HepG2 (cell line): ENCODE measurements around the gene TWIST2. TPM values are rescaled to one million over a fixed set of nuclear protein-coding genes. Genes with fewer than 3 reads are reported as not detected.

Experiments
- ERF ChIP-seq: IDR thresholded peaks from 2 replicates; pipeline ENCODE4 v1.6.1; 2018; ENCODE audit warnings: missing biosample characterization, missing genetic modification reagents
- FOXA1 ChIP-seq, 2 experiments: fragments of 450-650 bp in 1 of 2; sonication (generic) in 1 of 2; formaldehyde crosslinking in 1 of 2; IDR thresholded peaks; 2 replicates each; pipeline versions ENCODE4 v1.4.0 to v1.6.1; 2016 to 2020; ENCODE audit warnings: missing genetic modification reagents in 1 of 2
- FOXP1 ChIP-seq, 2 experiments: fragments of 450-650 bp in 1 of 2; IDR thresholded peaks; 2 replicates each; pipeline ENCODE4 v1.6.1; 2017 to 2018; ENCODE audit warnings: antibody characterized with exemption in 1 of 2
- RBAK ChIP-seq: sonication (generic); formaldehyde crosslinking; IDR thresholded peaks from 2 replicates; pipeline ENCODE4 v1.5.1; 2020; ENCODE audit warnings: mild to moderate bottlenecking, missing genetic modification reagents
- RBM39 ChIP-seq: fragments of 200-400 bp; formaldehyde crosslinking; IDR thresholded peaks from one replicate; pipeline ENCODE4 v1.6.1; 2018; ENCODE audit warnings: antibody characterized with exemption, mild to moderate bottlenecking, low read depth, low read length; ENCODE audit not compliant: poor library complexity, severe bottlenecking
- ZBTB1 ChIP-seq: sonication (generic); formaldehyde crosslinking; IDR thresholded peaks from 2 replicates; pipeline ENCODE4 v1.4.0; 2020; ENCODE audit warnings: missing genetic modification reagents, borderline replicate concordance
- ZBTB37 ChIP-seq: sonication (generic); formaldehyde crosslinking; IDR thresholded peaks from 2 replicates; pipeline ENCODE4 v1.4.0; 2020; ENCODE audit warnings: mild to moderate bottlenecking, missing genetic modification reagents
- ZNF441 ChIP-seq: sonication (generic); formaldehyde crosslinking; IDR thresholded peaks from 2 replicates; pipeline ENCODE4 v1.7.0; 2021; ENCODE audit warnings: missing genetic modification reagents, borderline replicate concordance
- ZNF646 ChIP-seq: sonication (generic); formaldehyde crosslinking; IDR thresholded peaks from 2 replicates; pipeline ENCODE4 v1.9.0; 2021; ENCODE audit warnings: mild to moderate bottlenecking, missing genetic modification reagents
- ZNF770 ChIP-seq: sonication (generic); formaldehyde crosslinking; IDR thresholded peaks from 2 replicates; pipeline ENCODE4 v1.5.0; 2020; ENCODE audit warnings: mild to moderate bottlenecking, missing genetic modification reagents
- ZNF83 ChIP-seq: sonication (generic); formaldehyde crosslinking; IDR thresholded peaks from 2 replicates; pipeline ENCODE4 v1.4.0; 2020; ENCODE audit warnings: missing genetic modification reagents, mild to moderate bottlenecking, borderline replicate concordance
- polyA plus RNA-seq, 8 experiments: library from polyadenylated mRNA; depleted of rRNA in 3 of 8; stranded (reverse) in 7 of 8; unstranded in 1 of 8; fragments of >200 nt; fragmentation: Illumina TruSeq in 4 of 8; extraction: Trizol in 4 of 8; gene quantifications; 2 replicates each; pipeline versions ENCODE4 v1.2.1 to v1.2.3, GENCODE V29; 2011 to 2016; ENCODE audit warnings: low read depth in 4 of 8, missing spikeins in 1 of 8, mixed read lengths in 1 of 8; ENCODE audit not compliant: insufficient read depth in 1 of 8
- total RNA-seq, 5 experiments: library from RNA; depleted of rRNA; stranded (reverse); fragments of >200 nt; fragmentation: Illumina TruSeq; extraction: Trizol; gene quantifications; 2 replicates each; pipeline ENCODE4 v1.2.3, GENCODE V29; 2016; ENCODE audit warnings: low read depth in 1 of 5
- TF ChIP-seq, protein P1 (sequence below): fragments of 450-650 bp; IDR thresholded peaks from 2 replicates; pipeline ENCODE4 v1.6.1; 2017

The TWIST2 gene
- total and polyA plus RNA-seq, 2 of the 13 experiments (the other 11 are each of a cell fraction or from before 2014, with no cell fraction given), result 0.08 to 0.11 TPM

GRCh38 chr2:238904177-238904576 is 56.3 kb downstream of the TWIST2 start (continued):
- TF ChIP-seq ZNF646 (CRISPR knock-in tag) (peak; percentile 93), ZBTB1 (CRISPR knock-in tag) (no peak), ZNF441 (CRISPR knock-in tag) (no peak), ZNF83 (CRISPR knock-in tag) (no peak), RBAK (no peak), ERF (CRISPR knock-in tag) (no peak), FOXP1 (IDR thresholded peaks at IDR 0.05) (0 out of 2 replicates have a peak, but pooled peaks have one; percentile 15), FOXP1 (CRISPR knock-in tag; IDR thresholded peaks at IDR 0.05) (no peak), FOXA1 (IDR thresholded peaks at IDR 0.05) (peak; percentile 38; the same call in 1 of the 2 replicates), FOXA1 (CRISPR knock-in tag; IDR thresholded peaks at IDR 0.05) (no peak), ZBTB37 (no peak), ZNF770 (no peak), RBM39 (no peak)
- TF ChIP-seq, protein P1, sequence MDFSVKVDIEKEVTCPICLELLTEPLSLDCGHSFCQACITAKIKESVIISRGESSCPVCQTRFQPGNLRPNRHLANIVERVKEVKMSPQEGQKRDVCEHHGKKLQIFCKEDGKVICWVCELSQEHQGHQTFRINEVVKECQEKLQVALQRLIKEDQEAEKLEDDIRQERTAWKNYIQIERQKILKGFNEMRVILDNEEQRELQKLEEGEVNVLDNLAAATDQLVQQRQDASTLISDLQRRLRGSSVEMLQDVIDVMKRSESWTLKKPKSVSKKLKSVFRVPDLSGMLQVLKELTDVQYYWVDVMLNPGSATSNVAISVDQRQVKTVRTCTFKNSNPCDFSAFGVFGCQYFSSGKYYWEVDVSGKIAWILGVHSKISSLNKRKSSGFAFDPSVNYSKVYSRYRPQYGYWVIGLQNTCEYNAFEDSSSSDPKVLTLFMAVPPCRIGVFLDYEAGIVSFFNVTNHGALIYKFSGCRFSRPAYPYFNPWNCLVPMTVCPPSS, result no peak
